Ramos (cell line): ENCODE data around the gene TMEM52.

Experiments
- in situ Hi-C: fragments of 300-500 bp; cut with MboI; formaldehyde crosslinking; loops from one replicate; pipeline ENCODE4 v1.14.3; 2022; ENCODE audit warnings: low sequenced_read_pairs; ENCODE audit not compliant: unreplicated experiment

TMEM52 gene

DNA sequence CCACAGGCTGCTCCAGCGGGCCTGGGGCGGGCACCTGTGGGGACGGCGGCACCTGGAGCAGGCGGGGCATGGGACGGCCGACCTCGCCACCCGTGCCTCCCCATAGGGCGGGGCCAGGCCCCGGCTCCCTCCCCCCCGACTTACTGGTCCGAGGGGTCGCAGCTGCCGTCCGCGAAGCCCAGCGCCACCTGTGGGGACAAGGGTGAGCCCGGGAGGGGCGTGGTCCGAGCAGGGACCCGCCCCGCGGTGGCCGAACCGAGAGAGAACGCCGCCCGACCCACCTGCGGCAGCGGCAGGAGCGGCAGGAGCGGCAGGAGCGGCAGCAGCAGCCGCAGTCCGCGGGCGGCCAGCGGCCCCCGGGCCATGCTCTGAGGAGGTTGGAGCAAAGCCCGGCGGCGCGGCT is at the start of gene TMEM52:
TSS of gene TMEM52 (minus strand) at position 379 of the 403 bp plus-strand sequence. CDS start at position 365, 14 bp downstream.
- in situ Hi-C loops, result no loop called here

DNA sequence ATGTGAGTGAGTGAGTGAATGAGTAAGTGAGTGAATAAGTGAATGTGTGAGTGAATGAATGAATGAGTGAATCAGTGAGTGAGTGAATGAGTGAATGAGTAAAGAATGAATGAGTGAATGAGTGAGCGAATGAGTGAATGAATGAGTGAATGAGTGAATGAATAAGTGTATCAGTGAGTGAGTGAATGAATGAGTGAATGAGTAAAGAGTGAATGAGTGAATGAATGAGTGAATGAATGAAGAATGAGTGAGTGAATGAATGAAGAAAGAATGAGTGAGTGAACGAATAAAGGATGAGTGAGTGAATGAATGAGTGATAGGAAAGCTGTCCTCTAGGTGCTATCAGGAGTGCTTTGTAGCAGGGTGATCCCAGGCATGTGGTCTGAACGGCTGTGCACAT is 48.8 kb upstream of the TMEM52 start:
- in situ Hi-C loops, result loop anchor here (25.0 kb wide), 1 partner anchor 819 kb away; no protein-coding TSS in a partner anchor

DNA sequence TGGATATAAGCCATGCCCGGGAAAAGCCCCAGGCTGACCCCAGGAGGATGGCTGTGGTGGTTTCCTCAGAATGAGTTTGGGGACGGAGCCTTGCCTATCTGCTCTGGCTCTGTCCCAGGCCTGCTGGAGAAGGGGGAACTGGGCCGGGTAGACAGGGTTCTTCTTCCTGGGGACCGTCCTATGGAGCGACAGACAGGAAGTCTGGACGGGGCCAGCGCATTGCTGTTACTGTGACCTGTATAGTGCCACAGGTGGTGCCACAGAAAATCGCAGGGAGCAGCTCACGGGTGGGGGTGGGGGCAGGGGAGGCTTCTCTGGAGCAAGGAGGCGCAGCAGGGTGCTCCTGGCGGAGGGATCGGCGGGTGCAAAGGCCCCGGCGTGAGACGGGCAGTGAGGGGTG is 48.1 kb upstream of the TMEM52 start:
- in situ Hi-C loops, result loop anchor here (25.0 kb wide), 1 partner anchor 820 kb away; no protein-coding TSS in a partner anchor

GRCh38 chr1:1966071-1966740 is 47.1 kb upstream of the TMEM52 start:
- in situ Hi-C loops, result loop anchor here (25.0 kb wide), 1 partner anchor 821 kb away; no protein-coding TSS in a partner anchor

DNA sequence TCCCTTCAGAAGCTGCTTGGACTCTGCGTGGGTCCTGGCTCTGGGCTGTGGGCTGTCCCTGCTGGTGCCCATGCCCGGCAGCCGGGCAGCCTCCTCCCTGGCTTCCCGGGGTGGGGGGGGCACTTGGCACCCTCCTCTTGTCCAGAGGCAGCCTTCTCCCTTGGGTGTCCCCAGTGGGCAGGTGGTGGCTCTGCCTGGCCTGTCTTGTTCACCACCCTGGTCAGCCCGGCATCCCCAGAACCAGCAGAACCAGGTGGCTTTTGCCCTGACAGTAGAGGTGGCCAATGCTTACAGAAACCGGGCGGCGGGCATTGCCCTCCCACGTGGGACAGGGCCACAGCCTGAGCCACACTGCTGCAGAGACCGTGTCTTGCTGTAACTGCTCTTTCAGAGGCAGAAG is 46.5 kb upstream of the TMEM52 start:
- in situ Hi-C loops, result loop anchor here (25.0 kb wide), 1 partner anchor 822 kb away; no protein-coding TSS in a partner anchor

DNA sequence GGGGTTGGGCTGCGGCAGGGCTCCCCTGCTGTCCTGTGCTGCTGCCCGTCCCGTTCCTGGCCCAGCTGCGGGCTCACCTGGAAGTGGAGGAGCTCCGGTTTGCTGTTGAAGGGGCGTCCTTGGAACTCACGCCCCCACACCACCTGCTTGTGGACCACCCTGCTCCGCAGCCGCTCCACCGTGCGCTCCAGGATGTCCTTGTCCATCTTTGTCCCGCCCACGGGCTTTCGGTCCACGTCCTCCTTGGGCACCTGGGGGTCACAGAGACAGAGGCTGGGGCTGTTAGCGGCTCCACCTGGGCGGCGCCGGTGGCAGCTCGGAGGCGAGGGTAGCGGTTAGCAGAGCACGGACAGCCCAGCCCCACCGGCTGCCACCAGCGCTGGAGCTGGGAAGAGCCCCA is 45.7 kb upstream of the TMEM52 start:
- in situ Hi-C loops, result loop anchor here (25.0 kb wide), 1 partner anchor 822 kb away; no protein-coding TSS in a partner anchor

GRCh38 chr1:1963570-1963969 is 44.5 kb upstream of the TMEM52 start:
- in situ Hi-C loops, result loop anchor here (25.0 kb wide), 1 partner anchor 824 kb away; no protein-coding TSS in a partner anchor

- in situ Hi-C loops, result loop anchor here (25.0 kb wide), 1 partner anchor 825 kb away; no protein-coding TSS in a partner anchor
Observed at GRCh38 chr1:1962752-1963151, 43.7 kb upstream of the TMEM52 start.

DNA sequence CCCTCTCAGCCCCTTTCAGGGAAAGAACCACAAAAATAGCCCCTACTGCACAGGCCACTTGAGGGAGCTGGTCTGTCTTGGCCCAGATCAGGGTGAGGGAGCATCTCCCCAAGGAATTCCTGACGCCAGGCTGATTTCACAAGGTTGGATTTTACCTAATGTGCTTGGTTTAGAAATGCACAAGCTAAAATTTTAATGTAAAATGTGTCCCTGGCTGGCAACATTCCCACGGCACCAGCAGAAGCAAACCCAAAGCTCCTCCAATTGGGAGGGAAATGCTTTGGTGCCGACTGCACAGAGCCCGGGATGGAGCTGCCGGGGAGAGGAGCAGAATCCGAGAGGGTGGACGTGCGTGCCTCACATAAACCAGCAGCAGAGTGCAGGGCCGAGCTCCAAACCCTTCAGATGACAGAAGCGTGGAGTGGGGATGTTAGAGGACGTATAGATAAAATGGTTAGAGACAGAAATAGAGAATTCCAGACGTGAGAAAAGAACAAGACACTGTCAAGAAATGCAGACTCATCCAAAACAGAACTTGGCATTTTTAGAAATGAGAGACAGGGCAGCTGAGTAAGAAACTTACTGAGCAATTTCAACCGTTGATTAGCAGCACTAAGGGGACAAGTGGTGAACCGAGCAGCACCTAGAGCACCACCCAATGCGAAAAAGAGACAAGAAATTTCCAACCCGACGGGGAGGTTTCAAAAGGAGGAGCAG is 41.6 kb upstream of the TMEM52 start:
- in situ Hi-C loops, result loop anchor here (25.0 kb wide), 1 partner anchor 827 kb away; no protein-coding TSS in a partner anchor

DNA sequence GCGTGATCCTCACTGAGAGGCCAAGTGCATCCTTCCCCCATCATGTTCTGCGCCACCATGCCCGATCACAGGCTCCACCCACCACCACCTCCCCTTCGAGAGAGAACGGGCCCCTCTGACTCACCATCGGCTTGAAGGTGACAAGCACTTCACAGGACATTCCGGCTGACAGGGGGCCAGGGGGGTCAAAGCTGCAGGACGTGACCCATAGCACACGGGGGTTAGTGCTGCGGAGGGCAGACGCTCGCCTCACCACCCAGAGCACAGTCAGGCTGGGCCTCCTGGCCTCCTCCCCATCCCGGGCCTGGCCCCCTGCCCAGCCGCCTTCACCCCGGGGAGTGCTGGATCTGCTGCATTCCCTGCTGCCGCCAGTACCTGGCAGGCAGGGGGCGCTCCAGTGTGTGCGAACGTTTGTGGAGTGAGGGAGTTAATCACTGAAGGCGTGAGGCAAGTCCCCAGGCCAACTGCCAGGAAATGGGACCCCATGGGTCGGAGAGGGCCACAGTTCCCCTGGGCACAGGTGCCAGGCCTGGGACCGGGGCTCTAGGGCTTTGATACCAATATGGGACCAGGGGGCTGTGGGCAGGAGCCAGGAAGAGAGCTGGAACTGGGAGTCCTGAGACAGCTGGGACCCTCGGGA is 40.9 kb upstream of the TMEM52 start:
- in situ Hi-C loops, result loop anchor here (25.0 kb wide), 1 partner anchor 827 kb away; no protein-coding TSS in a partner anchor

DNA sequence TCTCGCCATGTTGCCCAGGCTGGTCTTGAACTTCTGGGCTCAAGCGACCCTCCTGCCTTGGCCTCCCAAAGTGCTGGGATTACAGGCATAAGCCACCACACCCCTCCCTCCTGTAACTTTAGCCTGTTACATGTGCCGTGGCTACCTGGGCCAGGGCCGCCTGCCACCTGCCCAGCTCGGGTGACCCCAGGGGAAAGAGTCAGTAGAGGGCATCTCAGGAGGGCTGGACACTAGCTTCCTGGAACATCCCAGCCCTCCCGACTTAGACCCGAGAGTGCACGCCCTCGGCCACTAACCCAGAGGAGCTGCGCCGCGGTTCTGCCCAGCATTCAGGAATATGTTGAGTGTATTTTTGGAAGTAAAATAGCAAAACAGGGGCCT is 40.4 kb upstream of the TMEM52 start:
- in situ Hi-C loops, result loop anchor here (25.0 kb wide), 1 partner anchor 828 kb away; no protein-coding TSS in a partner anchor

- in situ Hi-C loops, result loop anchor here (25.0 kb wide), 1 partner anchor 829 kb away; no protein-coding TSS in a partner anchor
Observed at GRCh38 chr1:1958071-1958541, 39.0 kb upstream of the TMEM52 start.

DNA sequence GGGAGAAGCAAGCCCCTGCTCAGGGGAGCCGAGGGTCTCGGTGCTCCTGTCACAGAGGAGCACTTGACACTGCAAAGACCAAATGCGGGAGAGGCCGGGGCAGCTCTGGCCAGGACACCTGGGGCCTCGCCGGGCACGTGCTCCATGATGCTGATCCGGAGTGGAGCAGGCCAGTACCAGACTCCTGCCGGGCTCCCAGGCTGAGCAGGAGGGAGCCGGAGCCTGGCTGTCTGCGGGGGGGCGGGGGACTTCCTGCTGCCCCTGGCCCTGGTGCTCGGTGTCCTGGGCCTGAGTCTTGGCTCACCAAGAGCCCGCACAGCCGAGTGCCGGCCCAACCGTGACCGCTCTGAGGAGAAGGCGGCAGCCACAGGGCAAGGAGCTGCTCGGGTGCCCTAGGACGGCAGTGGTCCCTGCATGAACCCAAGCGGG is 38.5 kb upstream of the TMEM52 start:
- in situ Hi-C loops, result loop anchor here (25.0 kb wide), 1 partner anchor 830 kb away; no protein-coding TSS in a partner anchor

DNA sequence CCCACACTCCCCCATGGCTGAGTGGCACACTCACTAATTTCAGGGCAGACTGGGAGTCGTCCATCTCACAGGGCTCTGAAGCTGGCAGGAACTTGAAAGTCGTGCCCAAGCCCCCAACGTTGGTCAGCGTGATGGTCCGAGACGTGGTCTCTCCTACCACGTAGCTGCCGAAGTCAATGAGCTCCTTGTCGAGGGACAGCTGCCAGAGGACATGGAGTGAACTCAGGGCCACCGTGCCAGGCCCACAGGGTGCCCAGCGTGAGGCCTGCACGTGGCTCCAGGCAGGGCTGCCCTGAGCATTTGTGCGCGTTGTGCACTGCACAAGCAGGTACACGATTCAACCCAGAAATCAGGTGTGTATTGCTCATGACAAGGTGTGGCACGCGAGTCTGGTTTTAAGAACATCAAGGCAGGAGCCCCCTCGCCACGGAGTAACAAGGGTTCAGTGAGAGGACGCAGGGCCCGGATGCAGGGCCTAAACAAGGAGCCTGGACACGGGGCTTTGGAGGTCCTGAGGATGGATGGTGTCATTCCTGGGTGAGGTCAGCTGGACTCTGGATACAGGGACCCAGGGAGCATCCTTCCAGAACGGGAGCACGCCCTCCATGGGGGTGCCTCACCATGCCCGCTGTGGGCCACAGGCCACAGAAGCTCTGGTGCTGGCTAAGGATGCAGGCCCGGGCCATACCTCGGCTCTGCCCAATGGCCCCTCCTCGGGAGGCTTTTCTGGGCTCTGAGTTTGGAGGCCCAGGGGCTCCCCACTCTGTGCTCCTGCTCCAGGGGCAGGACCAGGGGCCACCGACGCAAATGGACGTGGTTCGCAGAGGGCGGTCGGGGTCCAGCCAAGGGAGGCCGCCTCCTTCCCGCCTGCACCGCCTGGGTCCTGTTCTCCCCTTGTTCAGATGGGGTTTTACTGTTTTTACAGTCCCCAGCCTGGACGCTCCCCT is 37.8 kb upstream of the TMEM52 start:
- in situ Hi-C loops, result loop anchor here (25.0 kb wide), 1 partner anchor 830 kb away; no protein-coding TSS in a partner anchor

GRCh38 chr1:1956101-1956500 is 37.0 kb upstream of the TMEM52 start:
- in situ Hi-C loops, result loop anchor here (25.0 kb wide), 1 partner anchor 831 kb away; no protein-coding TSS in a partner anchor

DNA sequence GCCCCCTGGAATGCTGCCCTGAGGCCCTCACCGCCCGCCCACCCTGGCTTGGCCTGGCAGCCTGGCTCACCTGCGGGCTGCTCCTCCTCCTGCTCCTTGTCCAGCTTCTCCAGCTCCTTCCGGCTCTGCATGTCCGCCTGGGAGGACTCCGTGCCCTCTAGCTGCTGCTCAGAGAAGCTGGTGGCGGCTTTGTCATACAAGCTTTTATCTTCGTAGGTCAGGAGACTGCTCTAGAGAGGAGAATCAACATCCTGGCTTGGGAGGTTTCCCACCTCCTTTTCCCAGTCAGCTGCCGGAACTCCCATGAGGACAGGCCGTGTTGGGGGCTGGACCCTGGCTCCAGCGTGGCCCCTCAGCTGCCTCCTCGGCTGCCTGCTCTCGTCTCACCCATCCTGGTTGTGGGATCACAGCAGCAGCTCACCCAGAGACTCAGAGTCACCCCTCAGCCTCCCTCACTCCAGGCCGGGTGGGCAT is 36.6 kb upstream of the TMEM52 start:
- in situ Hi-C loops, result loop anchor here (25.0 kb wide), 1 partner anchor 832 kb away; no protein-coding TSS in a partner anchor

GRCh38 chr1:1954831-1955441 is 35.9 kb upstream of the TMEM52 start:
- in situ Hi-C loops, result loop anchor here (25.0 kb wide), 1 partner anchor 832 kb away; no protein-coding TSS in a partner anchor

- in situ Hi-C loops, result loop anchor here (25.0 kb wide), 1 partner anchor 833 kb away; no protein-coding TSS in a partner anchor
Observed at GRCh38 chr1:1954015-1954414, 34.9 kb upstream of the TMEM52 start.
